GM21825 (cell line): ENCODE data around the gene A2ML1.
"Not testable (repeated sequence)": the region's sequence is repeated elsewhere in the genome, so short reads cannot be mapped to it uniquely, and the experiment has no call there.

Experiments used
- ATAC-seq: cut with Tn5 transposase; IDR thresholded peaks from one replicate; pipeline ENCODE4 v1.9.1; 2021; ENCODE audit warnings: mild to moderate bottlenecking, moderate library complexity; ENCODE audit not compliant: unreplicated experiment

The A2ML1 gene

GRCh38 chr12:8847435-8847834, 25.0 kb downstream of the A2ML1 start:
- no peak for ATAC-seq

- no peak for ATAC-seq
Observed at GRCh38 chr12:8849876-8850275, 27.5 kb downstream of the A2ML1 start.

- no peak for ATAC-seq
Observed at GRCh38 chr12:8852119-8852518, 29.7 kb downstream of the A2ML1 start.

GRCh38 chr12:8855891-8856290, 33.5 kb downstream of the A2ML1 start:
- ATAC-seq, result no peak

GRCh38 chr12:8859448-8859847, 37.0 kb downstream of the A2ML1 start:
- not testable (repeated sequence) for ATAC-seq

- no peak for ATAC-seq
Observed at GRCh38 chr12:8860165-8860961, 37.9 kb downstream of the A2ML1 start.

- no peak for ATAC-seq
Observed at GRCh38 chr12:8866429-8866828, 44.0 kb downstream of the A2ML1 start.

GRCh38 chr12:8867009-8867408, 44.6 kb downstream of the A2ML1 start:
- ATAC-seq, result no peak

- no peak for ATAC-seq
Observed at GRCh38 chr12:8867786-8868185, 45.4 kb downstream of the A2ML1 start.

GRCh38 chr12:8870586-8870985, 48.2 kb downstream of the A2ML1 start:
- ATAC-seq, result no peak

- no peak for ATAC-seq
Observed at GRCh38 chr12:8871068-8871467, 48.6 kb downstream of the A2ML1 start.

- ATAC-seq, result no peak
Observed at GRCh38 chr12:8876887-8877286, 54.5 kb downstream of the A2ML1 start.

- ATAC-seq, result no peak
Observed at GRCh38 chr12:8886502-8887284, 64.3 kb downstream of the A2ML1 start.

GRCh38 chr12:8887285-8887715, 64.9 kb downstream of the A2ML1 start:
- no peak for ATAC-seq

- ATAC-seq, result no peak
Observed at GRCh38 chr12:8890313-8891085, 68.1 kb downstream of the A2ML1 start.

GRCh38 chr12:8891976-8892375, 69.6 kb downstream of the A2ML1 start:
- ATAC-seq, result no peak

GRCh38 chr12:8894378-8894777, 72.0 kb downstream of the A2ML1 start:
- no peak for ATAC-seq

GRCh38 chr12:8894986-8895385, 72.6 kb downstream of the A2ML1 start:
- no peak for ATAC-seq

GRCh38 chr12:8897081-8897480, 74.7 kb downstream of the A2ML1 start:
- no peak for ATAC-seq

- ATAC-seq, result no peak
Observed at GRCh38 chr12:8899830-8900229, 77.4 kb downstream of the A2ML1 start.

GRCh38 chr12:8902703-8903102, 80.3 kb downstream of the A2ML1 start:
- ATAC-seq, result not testable (repeated sequence)
